Activated CD4-positive, alpha-beta T cell treated with anti-CD3 and anti-CD28 coated beads for 36 hours (primary cell): Measurements from ENCODE around the gene OR2Y1. TPM values are rescaled to one million over a fixed set of nuclear protein-coding genes. Genes with fewer than 3 reads are reported as not detected.
A peak's percentile ranks its signal among the peaks of the same experiment; 100 is the strongest.

ENCODE experiments used
- ATAC-seq: fragments of 200-7000 bp; cut with Tn5 transposase; one replicate; pipeline ENCODE4 v1.10.0; 2021; ENCODE audit warnings: mild to moderate bottlenecking, moderate library complexity
- CTCF ChIA-PET: fragments of 350-600 bp; sonication (Branson Sonifier 250); formaldehyde crosslinking; loops from one replicate; lab custom pipeline; 2021; ENCODE audit warnings: antibody characterized with exemption; lab: Charles Lee
- POLR2A ChIA-PET: fragments of 350-600 bp; sonication (Branson Sonifier 250); formaldehyde crosslinking; loops from one replicate; lab custom pipeline; 2021; ENCODE audit warnings: antibody characterized with exemption, inconsistent platforms; lab: Charles Lee
- DNase-seq: peaks from one replicate; pipeline ENCODE4 v3.0.0-alpha.2; 2020
- H3K27ac Mint-ChIP-seq: one replicate; pipeline ENCODE4 v1.8.0; 2021; ENCODE audit warnings: mixed read lengths
- H3K27me3 Mint-ChIP-seq: one replicate; pipeline ENCODE4 v1.8.0; 2021; ENCODE audit warnings: mixed read lengths
- H3K36me3 Mint-ChIP-seq: one replicate; pipeline ENCODE4 v1.8.0; 2021; ENCODE audit warnings: low read depth, mixed read lengths
- H3K4me1 Mint-ChIP-seq: one replicate; pipeline ENCODE4 v1.8.0; 2021; ENCODE audit warnings: mixed read lengths
- H3K4me3 Mint-ChIP-seq: one replicate; pipeline ENCODE4 v1.8.0; 2021; ENCODE audit warnings: mild to moderate bottlenecking, moderate library complexity, mixed read lengths
- H3K9me3 Mint-ChIP-seq: one replicate; pipeline ENCODE4 v1.8.0; 2021; ENCODE audit warnings: low read depth, mixed read lengths
- intact Hi-C, 2 experiments: fragments of 100-400 bp; cut with DNase I in 1 of 2; cut with micrococcal nuclease in 1 of 2; formaldehyde crosslinking; loops; one replicate each; pipeline versions ENCODE4 v1.14.2 to v1.15.1; 2022 to 2024; cut with DNase I, micrococcal nuclease
- total RNA-seq, 2 experiments: library from RNA; stranded (reverse); gene quantifications; one replicate each; pipeline ENCODE4 v1.2.3, GENCODE V29; 2021

OR2Y1 gene
- total RNA-seq, 2 experiments from 2014 or later = not detected

DNA sequence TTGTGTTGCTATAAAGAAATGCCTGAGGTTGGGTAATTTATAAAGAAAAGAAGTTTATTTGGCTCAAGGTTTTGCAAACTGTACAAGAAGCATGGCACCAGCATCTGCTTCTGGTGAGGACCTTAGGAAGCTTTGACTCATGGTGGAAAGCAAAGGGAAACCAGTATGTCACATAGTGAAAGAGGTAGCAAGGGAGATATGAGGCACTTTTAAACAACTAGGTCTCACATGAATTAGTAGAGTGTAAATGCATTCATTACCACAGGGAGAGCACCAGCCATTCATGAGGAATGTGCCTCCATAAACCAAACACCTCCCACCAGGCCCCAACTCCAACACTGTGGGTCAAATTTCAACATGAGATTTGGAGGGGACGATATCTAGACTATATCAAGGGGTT lies 40.8 kb downstream of the OR2Y1 start:
- Mint-ChIP-seq H3K36me3 (peaks cover 2% of the 10 kb centered on the region), H3K27me3 (peaks cover 6% of the 10 kb centered on the region), H3K4me1 (peaks cover 8% of the 10 kb centered on the region), H3K27ac (no peak overlapping the region), H3K4me3 (no peak overlapping the region), H3K9me3 (peaks cover 5% of the 10 kb centered on the region)
- CTCF ChIA-PET = no interaction called here
- intact Hi-C loops = loop anchor here in 1 of 2 experiments (1.0 to 2.0 kb wide), 2 partner anchors 11 to 18 kb away; no protein-coding TSS in a partner anchor
- peak; percentile 88 for ATAC-seq
- DNase-seq = no peak
- POLR2A ChIA-PET = no interaction called here

DNA sequence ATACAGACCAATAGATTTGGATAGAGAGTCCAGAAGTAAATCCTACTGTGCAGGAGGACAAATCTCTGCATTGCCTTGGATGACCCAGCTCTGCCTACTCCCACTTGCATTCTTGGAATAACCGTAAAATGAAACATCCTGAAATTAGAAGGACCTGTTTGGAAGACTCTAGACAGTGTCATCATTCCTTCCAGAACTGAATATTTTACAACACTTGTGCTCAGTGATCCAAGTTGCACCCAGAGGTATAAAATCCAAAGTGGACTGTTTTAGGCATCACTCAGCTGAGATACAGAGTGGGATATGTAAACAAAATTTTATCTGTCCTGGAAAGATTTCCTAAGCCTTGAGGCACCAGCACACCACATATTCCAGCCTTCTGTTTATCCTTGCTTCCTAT lies 43.7 kb downstream of the OR2Y1 start:
- Mint-ChIP-seq H3K9me3 (peaks cover 3% of the 10 kb centered on the region), H3K36me3 (peaks cover 2% of the 10 kb centered on the region), H3K4me3 (no peak overlapping the region), H3K4me1 (peaks cover 19% of the 10 kb centered on the region), H3K27ac (no peak overlapping the region), H3K27me3 (peaks cover 6% of the 10 kb centered on the region)
- ChIA-PET CTCF (no interaction called here), POLR2A (no interaction called here)
- intact Hi-C loops = no loop called here
- DNase-seq (no peak), ATAC-seq (no peak)

DNA sequence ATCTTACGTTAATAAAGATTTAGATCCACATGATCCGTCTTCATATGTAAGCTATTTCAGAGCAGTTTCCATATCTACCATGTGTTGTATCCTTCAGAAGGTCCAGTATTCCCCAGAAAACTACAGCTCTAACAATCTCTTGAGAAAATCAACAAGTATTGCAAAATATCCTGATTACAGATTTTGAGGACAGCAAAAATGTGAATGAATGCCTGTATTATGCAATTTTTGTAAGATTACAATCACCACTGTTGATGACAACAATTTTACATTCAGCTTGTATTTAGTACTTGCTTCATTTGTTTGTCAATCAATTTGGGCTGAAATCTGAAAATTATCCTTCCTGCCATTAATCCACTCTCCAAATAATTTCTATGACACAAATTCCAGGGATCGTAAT lies 47.4 kb downstream of the OR2Y1 start:
- Mint-ChIP-seq H3K4me1 (peaks cover 40% of the 10 kb centered on the region), H3K9me3 (no peaks in the 10 kb centered on the region), H3K27me3 (no peaks in the 10 kb centered on the region), H3K4me3 (no peak overlapping the region), H3K36me3 (no peaks in the 10 kb centered on the region), H3K27ac (no peak overlapping the region)
- DNase-seq = no peak
- intact Hi-C loops = no loop called here
- POLR2A ChIA-PET = no interaction called here
- CTCF ChIA-PET = interaction anchor here (1.3 to 1.7 kb wide), 2 partner anchors 9 to 26 kb away, joined by 4 to 9 read pairs; no protein-coding TSS in a partner anchor
- ATAC-seq = no peak

DNA sequence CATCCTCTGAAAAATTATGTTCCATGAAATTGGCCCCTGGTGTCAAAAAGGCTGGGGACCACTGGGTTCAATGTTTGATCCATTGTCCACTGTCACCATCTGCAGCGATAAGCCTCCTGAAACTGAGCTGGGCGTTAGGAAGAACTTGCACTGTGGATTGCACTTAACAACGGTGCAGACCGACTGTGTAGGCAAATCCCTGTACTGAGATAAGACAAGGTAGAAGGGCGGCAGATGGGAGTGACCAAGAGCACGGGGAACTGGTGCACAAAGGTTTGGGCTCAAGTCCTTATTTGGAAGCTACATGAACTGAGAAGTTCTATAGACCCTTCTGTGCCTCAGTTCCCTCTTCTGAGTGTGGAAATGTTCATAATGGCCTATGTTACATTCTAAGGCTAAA lies 48.8 kb downstream of the OR2Y1 start:
- intact Hi-C loops = no loop called here
- no peak overlapping the region for H3K27ac Mint-ChIP-seq
- CTCF ChIA-PET = interaction anchor here (0.7 to 1.7 kb wide), 4 partner anchors 10 to 92 kb away, joined by 3 to 9 read pairs (median 3); no protein-coding TSS in a partner anchor
- no peaks in the 10 kb centered on the region for H3K27me3 Mint-ChIP-seq
- ATAC-seq = no peak
- H3K4me1 Mint-ChIP-seq = peaks cover 49% of the 10 kb centered on the region
- no peak overlapping the region for H3K4me3 Mint-ChIP-seq
- no peaks in the 10 kb centered on the region for H3K9me3 Mint-ChIP-seq
- no peak for DNase-seq
- POLR2A ChIA-PET = interaction anchor here (0.6 kb wide), 1 partner anchor 17 kb away, joined by 3 read pairs; no protein-coding TSS in a partner anchor
- no peaks in the 10 kb centered on the region for H3K36me3 Mint-ChIP-seq

DNA sequence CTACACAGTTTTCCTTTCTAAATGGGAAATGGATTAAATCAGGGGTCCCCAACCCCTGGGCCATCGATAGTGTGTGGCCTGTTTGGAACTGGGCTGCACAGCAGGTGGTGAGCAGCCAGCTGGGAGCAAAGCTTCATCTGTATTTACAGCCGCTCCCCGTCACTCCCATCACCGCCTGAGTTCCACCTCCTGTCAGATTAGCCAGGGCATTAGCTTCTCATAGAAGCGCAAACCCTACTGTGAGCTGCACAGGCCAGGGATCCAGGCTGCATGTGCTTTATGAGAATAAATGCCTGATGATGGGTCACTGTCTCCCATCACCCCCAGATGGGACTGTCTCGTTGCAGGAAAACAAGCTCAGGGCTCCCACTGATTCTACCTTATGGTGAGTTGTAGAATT lies 49.3 kb downstream of the OR2Y1 start:
- ATAC-seq = no peak
- no peak for DNase-seq
- H3K27me3 Mint-ChIP-seq = no peaks in the 10 kb centered on the region
- no peak overlapping the region for H3K27ac Mint-ChIP-seq
- CTCF ChIA-PET = interaction anchor here (0.9 kb wide), 1 partner anchor 23 kb away, joined by 3 read pairs; no protein-coding TSS in a partner anchor
- no peaks in the 10 kb centered on the region for H3K9me3 Mint-ChIP-seq
- H3K36me3 Mint-ChIP-seq = no peaks in the 10 kb centered on the region
- H3K4me1 Mint-ChIP-seq = peaks cover 54% of the 10 kb centered on the region
- POLR2A ChIA-PET = no interaction called here
- H3K4me3 Mint-ChIP-seq = no peak overlapping the region
- intact Hi-C loops = no loop called here

DNA sequence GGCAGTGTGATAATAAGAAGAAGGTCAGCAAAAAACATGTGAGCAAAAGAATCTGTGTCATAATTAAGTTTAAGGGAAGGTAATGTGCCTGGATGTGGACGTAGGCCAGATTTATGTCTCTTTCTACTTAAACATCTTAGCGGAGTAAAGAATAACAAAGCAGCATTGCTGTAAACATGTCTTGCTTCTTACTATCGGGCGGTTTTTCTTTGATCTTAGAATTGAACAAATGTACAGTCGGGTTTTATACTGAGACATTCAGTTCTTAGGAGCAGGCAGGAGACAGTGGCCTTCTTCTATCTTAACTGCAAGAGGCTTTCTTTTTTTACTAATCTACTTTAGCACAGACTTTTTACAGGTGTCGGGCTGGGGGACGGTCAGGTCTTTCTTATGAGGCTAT lies 50.1 kb downstream of the OR2Y1 start:
- Mint-ChIP-seq H3K27ac (peak overlapping the region; percentile 88), H3K36me3 (no peaks in the 10 kb centered on the region), H3K4me3 (peak overlapping the region; percentile 61), H3K4me1 (peaks cover 58% of the 10 kb centered on the region), H3K27me3 (no peaks in the 10 kb centered on the region), H3K9me3 (no peaks in the 10 kb centered on the region)
- DNase-seq (no peak), ATAC-seq (no peak)
- ChIA-PET POLR2A (no interaction called here), CTCF (interaction anchor here (0.6 kb wide), 1 partner anchor 108 kb away, joined by 3 read pairs; no protein-coding TSS in a partner anchor)
- intact Hi-C loops = loop anchor here (1.0 to 2.0 kb wide), 3 partner anchors 29 to 397 kb away; partner anchors contain the start of gene MAPK9 (in 1 of the 2)

Other genes starting within 250 kb of the OR2Y1 start
- gene CNOT6, start 245.7 kb downstream of the OR2Y1 start, total RNA-seq = 10 to 100 TPM; 34.4 to 43.2 TPM
- not detected for gene SCGB3A1, start 148.6 kb downstream of the OR2Y1 start, total RNA-seq
- under 1 TPM; 0.75 to 0.98 TPM for gene FLT4, start 90.5 kb downstream of the OR2Y1 start, total RNA-seq
- 100 to 1,000 TPM in 1 of 2 experiments, 10 to 100 TPM in 1; 93.2 to 125 TPM for gene MGAT1, start 62.7 kb upstream of the OR2Y1 start, total RNA-seq
- gene ZFP62, start 121.2 kb upstream of the OR2Y1 start, total RNA-seq = 10 to 100 TPM; 30.3 to 31.8 TPM
- under 1 TPM in 1 of 2 experiments, not detected in 1; 0.11 TPM for gene BTNL8, start 159.1 kb upstream of the OR2Y1 start, total RNA-seq
- gene BTNL3, start 248.8 kb upstream of the OR2Y1 start, total RNA-seq = not detected